Stimulated activated naive CD8-positive, alpha-beta T cell treated with anti-CD3 and anti-CD28 coated beads, Interleukin-15, amount 100 ng/mL, for 72 hours (primary cell): ENCODE results near the gene ZNF865.

Experiments
- ATAC-seq: fragments of 150-1000 bp; cut with Tn5 transposase; 2 replicates; pipeline ENCODE4 v1.10.0; 2021; ENCODE audit warnings: mild to moderate bottlenecking, moderate library complexity
- DNase-seq, 2 donors: peaks; one replicate each; pipeline ENCODE4 v3.0.0; 2021 to 2022
- H3K27ac Mint-ChIP-seq, 2 donors: one replicate each; pipeline ENCODE4 v1.8.0; 2022; ENCODE audit warnings: mild to moderate bottlenecking in 2 of 2, mixed read lengths in 2 of 2, moderate library complexity in 2 of 2
- H3K27me3 Mint-ChIP-seq: one replicate; pipeline ENCODE4 v1.8.0; 2022; ENCODE audit warnings: mixed read lengths
- H3K4me1 Mint-ChIP-seq: one replicate; pipeline ENCODE4 v1.8.0; 2022; ENCODE audit warnings: mild to moderate bottlenecking, mixed read lengths
- H3K4me3 Mint-ChIP-seq, 2 donors: one replicate each; pipeline ENCODE4 v1.8.0; 2022; ENCODE audit warnings: mild to moderate bottlenecking in 2 of 2, mixed read lengths in 2 of 2, moderate library complexity in 1 of 2
- H3K9me3 Mint-ChIP-seq, 2 donors: one replicate each; pipeline ENCODE4 v1.8.0; 2022; ENCODE audit warnings: mixed read lengths in 2 of 2

ZNF865 gene

GRCh38 chr19:55650126-55650557 lies 44.7 kb downstream of the ZNF865 start:
- H3K27me3 Mint-ChIP-seq, result no peaks in the 10 kb centered on the region
- peaks cover 57% of the 10 kb centered on the region for H3K4me1 Mint-ChIP-seq
- ATAC-seq (no peak), DNase-seq (peak in 1 of 2 donors; percentile 63)
- H3K4me3 Mint-ChIP-seq, result peak overlapping the region; percentile 82 to 97
- no peaks in the 10 kb centered on the region for H3K9me3 Mint-ChIP-seq
- H3K27ac Mint-ChIP-seq, result peak overlapping the region; percentile 23 to 40

GRCh38 chr19:55650602-55651230 lies 45.3 kb downstream of the ZNF865 start:
- Mint-ChIP-seq H3K27me3 (no peaks in the 10 kb centered on the region), H3K9me3 (no peaks in the 10 kb centered on the region), H3K4me3 (peak overlapping the region; percentile 82 to 97), H3K4me1 (peaks cover 51% of the 10 kb centered on the region), H3K27ac (peak overlapping the region in 1 of 2 donors; percentile 31)
- DNase-seq (no peak), ATAC-seq (no peak)

GRCh38 chr19:55651236-55651635 lies 45.8 kb downstream of the ZNF865 start:
- Mint-ChIP-seq H3K4me1 (peaks cover 51% of the 10 kb centered on the region), H3K27me3 (no peaks in the 10 kb centered on the region), H3K4me3 (peak overlapping the region; percentile 82 to 97), H3K9me3 (no peaks in the 10 kb centered on the region), H3K27ac (peak overlapping the region in 1 of 2 donors; percentile 31)
- ATAC-seq, result no peak
- no peak for DNase-seq

DNA sequence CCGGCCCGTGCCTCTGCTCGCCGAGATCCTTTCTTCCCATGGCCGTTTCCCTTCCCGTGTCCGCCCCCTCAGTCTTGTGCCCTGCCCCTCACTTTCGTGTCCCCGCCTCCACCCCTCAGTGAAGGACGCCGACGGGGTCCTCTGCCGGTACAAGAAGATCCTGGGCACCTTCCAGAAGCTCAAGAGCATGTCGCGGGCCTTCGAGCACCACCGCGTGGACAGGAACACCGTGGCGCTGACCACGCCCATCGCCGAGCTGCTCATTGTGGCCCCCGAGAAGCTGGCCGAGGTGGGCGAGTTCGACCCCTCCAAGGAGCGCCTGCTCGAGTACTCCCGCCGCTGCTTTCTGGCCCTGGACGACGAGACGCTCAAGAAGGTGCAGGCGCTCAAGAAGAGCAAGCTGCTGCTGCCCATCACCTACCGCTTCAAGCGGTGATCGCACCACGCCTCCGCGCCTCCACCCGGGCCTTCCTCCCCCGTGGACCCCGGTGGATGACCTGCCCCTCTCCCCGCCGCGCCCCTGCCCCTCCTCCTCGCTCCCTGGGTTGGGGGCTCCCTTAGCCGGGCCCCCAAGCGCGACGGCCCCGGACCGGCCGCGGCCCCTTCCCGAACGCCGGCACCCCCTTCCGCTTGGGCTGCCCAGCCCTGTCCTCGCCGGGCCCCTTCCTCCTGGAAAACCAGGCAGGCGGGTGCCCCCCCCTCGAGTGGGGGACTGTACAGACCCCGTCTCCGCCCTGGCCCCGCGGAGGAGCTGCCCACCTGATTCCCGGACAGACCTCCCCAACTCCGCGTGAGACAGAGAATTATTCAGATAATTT lies 47.1 kb downstream of the ZNF865 start:
- Mint-ChIP-seq H3K27ac (no peak overlapping the region), H3K9me3 (no peaks in the 10 kb centered on the region), H3K4me1 (peaks cover 47% of the 10 kb centered on the region), H3K27me3 (no peaks in the 10 kb centered on the region), H3K4me3 (peak overlapping the region; percentile 88 to 90)
- ATAC-seq, result no peak
- DNase-seq, result no peak

DNA sequence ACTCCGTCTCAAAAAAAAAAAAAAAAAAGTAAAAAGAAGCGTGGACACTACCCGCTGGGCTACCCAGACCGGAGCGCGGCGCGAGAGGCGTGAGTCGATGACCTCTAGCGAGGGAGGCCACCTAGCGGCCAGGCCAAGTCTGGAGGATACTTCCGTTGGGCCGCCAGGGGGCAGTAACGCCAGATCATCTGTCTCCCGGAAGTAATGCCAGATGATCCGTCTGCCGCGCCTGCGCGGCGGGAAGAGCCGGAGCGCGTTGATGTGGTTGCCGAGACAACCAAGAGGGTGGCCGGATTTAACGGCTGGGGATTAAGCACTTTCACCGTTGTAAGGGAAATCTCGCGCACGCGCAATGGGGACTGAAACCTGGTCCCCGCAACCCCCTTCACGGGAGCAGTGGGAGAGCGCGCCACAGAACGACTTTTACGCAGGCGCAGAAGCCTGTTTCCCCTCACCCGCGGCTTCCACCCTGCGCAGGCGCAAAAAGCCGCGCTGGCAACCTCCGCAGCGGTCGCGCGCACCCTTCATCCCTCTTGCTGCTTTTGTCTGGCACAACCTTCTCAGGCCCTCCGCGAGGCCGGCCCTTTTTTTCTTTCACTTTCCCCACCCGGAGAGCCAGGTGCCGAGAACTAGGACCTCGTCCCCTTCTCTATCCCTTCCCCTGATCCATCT lies 48.3 kb downstream of the ZNF865 start:
- H3K27ac Mint-ChIP-seq, result peak overlapping the region; percentile 98 to 99
- ATAC-seq (peak; percentile 61), DNase-seq (peak; percentile 98 to 99)
- no peaks in the 10 kb centered on the region for H3K9me3 Mint-ChIP-seq
- H3K4me1 Mint-ChIP-seq, result peaks cover 50% of the 10 kb centered on the region
- no peaks in the 10 kb centered on the region for H3K27me3 Mint-ChIP-seq
- H3K4me3 Mint-ChIP-seq, result peak overlapping the region; percentile 88 to 90

GRCh38 chr19:55654323-55654867 lies 48.9 kb downstream of the ZNF865 start:
- Mint-ChIP-seq H3K4me3 (peak overlapping the region; percentile 88 to 90), H3K9me3 (no peaks in the 10 kb centered on the region), H3K27ac (peak overlapping the region; percentile 98 to 99), H3K4me1 (peaks cover 50% of the 10 kb centered on the region), H3K27me3 (no peaks in the 10 kb centered on the region)
- peak; percentile 77 for ATAC-seq
- peak; percentile 99 for DNase-seq

- H3K27ac Mint-ChIP-seq, result peak within 1 kb of the TSS; percentile 98 to 99
These were observed 49.6 kb downstream of the ZNF865 start, which contains the start of gene U2AF2 for GRCh38 chr19:55654868-55655647. Gene U2AF2, plus strand, starts transcription at chr19:55655035. Its CDS starts 70 bp downstream, at chr19:55655105.

GRCh38 chr19:55655648-55656040 lies 50.2 kb downstream of the ZNF865 start:
- no peak for ATAC-seq
- Mint-ChIP-seq H3K4me1 (peaks cover 50% of the 10 kb centered on the region), H3K9me3 (no peaks in the 10 kb centered on the region)

More at GRCh38 chr19:55654868-55655647, 49.6 kb downstream of the ZNF865 start, which contains the start of gene U2AF2:
- ATAC-seq (peak; percentile 66), DNase-seq (peak; percentile 95)
- Mint-ChIP-seq H3K27me3 (no peaks in the 10 kb centered on the region), H3K9me3 (no peaks in the 10 kb centered on the region), H3K4me3 (peak within 1 kb of the TSS; percentile 88 to 90), H3K4me1 (peaks cover 50% of the 10 kb centered on the region)

DNA sequence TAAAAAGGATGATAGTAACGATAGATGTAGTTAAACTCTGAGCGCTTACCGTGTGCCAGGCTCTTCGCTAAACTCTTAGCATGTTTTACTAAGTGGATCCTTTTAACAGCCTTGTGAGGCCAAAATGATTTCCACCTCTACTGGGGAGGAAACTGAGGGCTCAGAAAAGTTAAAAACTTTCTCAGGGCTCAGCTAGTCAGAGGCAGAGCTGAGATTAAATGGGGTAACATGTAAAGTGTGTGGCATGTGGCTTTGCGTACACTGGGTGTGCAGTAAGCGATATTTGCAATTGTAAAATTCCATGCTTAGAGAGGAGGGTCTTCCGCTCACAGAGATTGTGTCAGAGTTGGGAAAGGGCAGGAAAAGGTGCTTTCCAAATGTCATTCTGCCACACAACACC lies 51.1 kb downstream of the ZNF865 start:
- peaks cover 47% of the 10 kb centered on the region for H3K4me1 Mint-ChIP-seq
- no peak for DNase-seq
- H3K27me3 Mint-ChIP-seq, result no peaks in the 10 kb centered on the region
- peak overlapping the region; percentile 98 to 99 for H3K27ac Mint-ChIP-seq
- H3K4me3 Mint-ChIP-seq, result peak overlapping the region; percentile 88 to 90
- H3K9me3 Mint-ChIP-seq, result no peaks in the 10 kb centered on the region
- ATAC-seq, result no peak

More at GRCh38 chr19:55655648-55656040, 50.2 kb downstream of the ZNF865 start:
- Mint-ChIP-seq H3K27me3 (no peaks in the 10 kb centered on the region), H3K27ac (peak overlapping the region; percentile 98 to 99), H3K4me3 (peak overlapping the region; percentile 88 to 90)
- DNase-seq, result no peak

- peaks cover 53% of the 10 kb centered on the region for H3K4me1 Mint-ChIP-seq
- ATAC-seq, result no peak
- H3K9me3 Mint-ChIP-seq, result no peaks in the 10 kb centered on the region
- no peaks in the 10 kb centered on the region for H3K27me3 Mint-ChIP-seq
- DNase-seq, result peak in 1 of 2 donors; percentile 55
- peak overlapping the region; percentile 88 to 90 for H3K4me3 Mint-ChIP-seq
- H3K27ac Mint-ChIP-seq, result peak overlapping the region; percentile 52 to 86
These were observed 51.7 kb downstream of the ZNF865 start for GRCh38 chr19:55656988-55657747.

DNA sequence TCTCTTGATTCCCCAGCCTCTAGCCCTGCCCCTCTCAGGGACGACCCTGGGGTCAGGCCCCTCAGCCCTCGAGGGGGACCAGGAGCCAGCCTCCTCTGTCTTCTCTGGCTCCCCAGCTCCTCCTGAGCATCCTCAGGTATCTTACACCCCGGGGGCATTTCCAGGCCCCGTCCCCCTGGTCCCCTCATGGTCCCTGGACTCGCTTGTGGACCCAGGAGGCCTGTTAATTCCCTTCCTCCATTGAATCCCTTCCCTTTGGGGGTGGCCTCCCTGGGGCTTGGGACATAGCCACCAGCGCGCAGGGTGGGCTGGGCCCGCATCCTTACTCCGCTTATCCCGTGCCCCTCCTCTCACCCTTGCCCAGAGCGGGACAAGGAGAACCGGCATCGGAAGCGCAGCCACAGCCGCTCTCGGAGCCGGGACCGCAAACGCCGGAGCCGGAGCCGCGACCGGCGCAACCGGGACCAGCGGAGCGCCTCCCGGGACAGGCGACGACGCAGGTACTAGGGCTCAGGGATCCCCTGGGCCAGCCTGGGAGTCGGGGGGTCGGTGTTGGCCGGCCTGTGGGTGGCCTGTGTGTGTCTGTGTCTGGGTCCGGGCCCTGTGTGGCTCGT lies 53.5 kb downstream of the ZNF865 start:
- no peak for DNase-seq
- no peak for ATAC-seq
- Mint-ChIP-seq H3K4me3 (peak overlapping the region; percentile 58 to 60), H3K4me1 (peaks cover 70% of the 10 kb centered on the region), H3K27ac (no peak overlapping the region), H3K9me3 (no peaks in the 10 kb centered on the region), H3K27me3 (no peaks in the 10 kb centered on the region)

GRCh38 chr19:55659822-55660221 lies 54.4 kb downstream of the ZNF865 start:
- ATAC-seq, result no peak
- H3K27me3 Mint-ChIP-seq, result no peaks in the 10 kb centered on the region
- no peaks in the 10 kb centered on the region for H3K9me3 Mint-ChIP-seq
- peaks cover 74% of the 10 kb centered on the region for H3K4me1 Mint-ChIP-seq
- no peak for DNase-seq
- peak overlapping the region; percentile 66 to 98 for H3K27ac Mint-ChIP-seq
- peak overlapping the region; percentile 58 to 60 for H3K4me3 Mint-ChIP-seq

GRCh38 chr19:55660404-55660803 lies 55.0 kb downstream of the ZNF865 start:
- Mint-ChIP-seq H3K4me3 (no peak overlapping the region), H3K27ac (peak overlapping the region; percentile 66 to 87), H3K27me3 (no peaks in the 10 kb centered on the region), H3K9me3 (no peaks in the 10 kb centered on the region), H3K4me1 (peaks cover 74% of the 10 kb centered on the region)
- DNase-seq, result no peak
- ATAC-seq, result no peak

GRCh38 chr19:55660991-55661390 lies 55.5 kb downstream of the ZNF865 start:
- DNase-seq, result no peak
- Mint-ChIP-seq H3K27me3 (no peaks in the 10 kb centered on the region), H3K4me3 (no peak overlapping the region), H3K27ac (peak overlapping the region in 1 of 2 donors; percentile 87), H3K4me1 (peaks cover 76% of the 10 kb centered on the region), H3K9me3 (no peaks in the 10 kb centered on the region)
- ATAC-seq, result no peak
